ENCODE data around the gene HES7. TPM values are rescaled to one million over a fixed set of nuclear protein-coding genes. Genes with fewer than 3 reads are reported as not detected.

Gene HES7
- total RNA-seq, 1 donor from 2014 or later = under 0.01 TPM

GRCh38 chr17:8162233-8162996 lies 38.5 kb upstream of the HES7 start, which contains the start of gene VAMP2:
VAMP2 (minus strand) TSS chr17:8162948; CDS start chr17:8162879, 69 bp downstream.
- peak within 1 kb of the TSS; percentile 85 to 96 (median 89) for H3K4me3 ChIP-seq (ENCODE audit: low read length in 3 of 3)
- H3K9ac ChIP-seq (ENCODE audit: low read depth in 1 of 3, low read length in 3 of 3) = peak within 1 kb of the TSS; percentile 92 to 99 (median 97)
- H3K9me3 ChIP-seq (ENCODE audit: control insufficient read depth in 3 of 3, low read length in 3 of 3) = no peaks in the 10 kb centered on the region
- H3K36me3 ChIP-seq (ENCODE audit: control insufficient read depth in 3 of 3, insufficient read depth in 3 of 3, low read length in 3 of 3) = peaks cover 20 to 23% (median 23%) of the 10 kb centered on the region in 3 donors
- peak within 1 kb of the TSS; percentile 99 for H3K27ac ChIP-seq (ENCODE audit: low read depth, low read length)
- H3K27me3 ChIP-seq (ENCODE audit: control insufficient read depth in 3 of 3, insufficient read depth in 3 of 3, low read length in 3 of 3) = no peaks in the 10 kb centered on the region
- H3K4me1 ChIP-seq (ENCODE audit: control insufficient read depth in 3 of 3, insufficient read depth in 3 of 3, low read length in 3 of 3) = peaks cover 45 to 57% (median 49%) of the 10 kb centered on the region in 3 donors

- peak overlapping the region; percentile 99 for H3K27ac ChIP-seq (ENCODE audit: low read depth, low read length)
- H3K27me3 ChIP-seq (ENCODE audit: control insufficient read depth in 3 of 3, insufficient read depth in 3 of 3, low read length in 3 of 3) = no peaks in the 10 kb centered on the region
- peaks cover 51 to 61% (median 53%) of the 10 kb centered on the region in 3 donors for H3K4me1 ChIP-seq (ENCODE audit: control insufficient read depth in 3 of 3, insufficient read depth in 3 of 3, low read length in 3 of 3)
- H3K4me3 ChIP-seq (ENCODE audit: low read length in 3 of 3) = peak overlapping the region; percentile 85 to 96 (median 89)
- H3K9ac ChIP-seq (ENCODE audit: low read depth in 1 of 3, low read length in 3 of 3) = peak overlapping the region; percentile 92 to 99 (median 97)
- peaks cover 20 to 23% (median 23%) of the 10 kb centered on the region in 3 donors for H3K36me3 ChIP-seq (ENCODE audit: control insufficient read depth in 3 of 3, insufficient read depth in 3 of 3, low read length in 3 of 3)
- H3K9me3 ChIP-seq (ENCODE audit: control insufficient read depth in 3 of 3, low read length in 3 of 3) = no peaks in the 10 kb centered on the region
Observed at GRCh38 chr17:8161289-8162232, 37.7 kb upstream of the HES7 start.

DNA sequence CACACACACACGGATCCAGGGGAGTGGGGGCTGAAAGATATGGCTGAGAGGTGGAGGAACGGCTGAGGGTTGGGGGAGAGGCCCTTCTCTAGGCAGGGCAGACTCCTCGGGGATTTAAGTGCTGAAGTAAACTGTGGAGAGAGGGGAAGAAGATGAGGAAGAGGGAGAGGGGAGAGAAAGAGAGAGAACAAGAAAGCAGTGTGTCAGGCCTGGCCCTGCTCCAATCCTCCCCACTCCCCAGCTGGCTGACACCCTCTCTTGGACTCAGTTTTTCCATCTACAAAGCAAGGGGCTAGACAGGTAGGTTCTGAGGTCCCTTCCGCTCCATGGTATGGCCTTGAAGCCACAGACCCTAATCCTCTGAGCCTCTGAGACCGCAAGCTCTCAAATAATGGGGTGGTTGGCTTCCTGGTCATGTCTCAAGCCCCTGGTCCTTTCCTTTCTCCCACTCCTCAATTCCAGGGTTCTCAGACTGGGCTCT lies 36.9 kb upstream of the HES7 start:
- Histone ChIP-seq H3K9ac (ENCODE audit: low read depth in 1 of 3, low read length in 3 of 3) (peak overlapping the region; percentile 62 to 99 (median 92)), H3K36me3 (ENCODE audit: control insufficient read depth in 3 of 3, insufficient read depth in 3 of 3, low read length in 3 of 3) (peaks cover 20 to 25% (median 23%) of the 10 kb centered on the region in 3 donors), H3K4me3 (ENCODE audit: low read length in 3 of 3) (peak overlapping the region in 2 of 3 donors; percentile 52 to 89), H3K9me3 (ENCODE audit: control insufficient read depth in 3 of 3, low read length in 3 of 3) (no peaks in the 10 kb centered on the region), H3K4me1 (ENCODE audit: control insufficient read depth in 3 of 3, insufficient read depth in 3 of 3, low read length in 3 of 3) (peaks cover 51 to 62% (median 53%) of the 10 kb centered on the region in 3 donors), H3K27me3 (ENCODE audit: control insufficient read depth in 3 of 3, insufficient read depth in 3 of 3, low read length in 3 of 3) (no peaks in the 10 kb centered on the region), H3K27ac (ENCODE audit: low read depth, low read length) (peak overlapping the region; percentile 99)

- Histone ChIP-seq H3K9me3 (ENCODE audit: control insufficient read depth in 3 of 3, low read length in 3 of 3) (no peaks in the 10 kb centered on the region), H3K9ac (ENCODE audit: low read depth in 1 of 3, low read length in 3 of 3) (no peak overlapping the region), H3K27me3 (ENCODE audit: control insufficient read depth in 3 of 3, insufficient read depth in 3 of 3, low read length in 3 of 3) (no peaks in the 10 kb centered on the region), H3K4me1 (ENCODE audit: control insufficient read depth in 3 of 3, insufficient read depth in 3 of 3, low read length in 3 of 3) (peaks cover 53 to 67% (median 54%) of the 10 kb centered on the region in 3 donors), H3K36me3 (ENCODE audit: control insufficient read depth in 3 of 3, insufficient read depth in 3 of 3, low read length in 3 of 3) (peaks cover 20 to 26% (median 23%) of the 10 kb centered on the region in 3 donors), H3K27ac (ENCODE audit: low read depth, low read length) (no peak overlapping the region), H3K4me3 (ENCODE audit: low read length in 3 of 3) (no peak overlapping the region)
Observed at GRCh38 chr17:8160224-8160577, 36.3 kb upstream of the HES7 start.

DNA sequence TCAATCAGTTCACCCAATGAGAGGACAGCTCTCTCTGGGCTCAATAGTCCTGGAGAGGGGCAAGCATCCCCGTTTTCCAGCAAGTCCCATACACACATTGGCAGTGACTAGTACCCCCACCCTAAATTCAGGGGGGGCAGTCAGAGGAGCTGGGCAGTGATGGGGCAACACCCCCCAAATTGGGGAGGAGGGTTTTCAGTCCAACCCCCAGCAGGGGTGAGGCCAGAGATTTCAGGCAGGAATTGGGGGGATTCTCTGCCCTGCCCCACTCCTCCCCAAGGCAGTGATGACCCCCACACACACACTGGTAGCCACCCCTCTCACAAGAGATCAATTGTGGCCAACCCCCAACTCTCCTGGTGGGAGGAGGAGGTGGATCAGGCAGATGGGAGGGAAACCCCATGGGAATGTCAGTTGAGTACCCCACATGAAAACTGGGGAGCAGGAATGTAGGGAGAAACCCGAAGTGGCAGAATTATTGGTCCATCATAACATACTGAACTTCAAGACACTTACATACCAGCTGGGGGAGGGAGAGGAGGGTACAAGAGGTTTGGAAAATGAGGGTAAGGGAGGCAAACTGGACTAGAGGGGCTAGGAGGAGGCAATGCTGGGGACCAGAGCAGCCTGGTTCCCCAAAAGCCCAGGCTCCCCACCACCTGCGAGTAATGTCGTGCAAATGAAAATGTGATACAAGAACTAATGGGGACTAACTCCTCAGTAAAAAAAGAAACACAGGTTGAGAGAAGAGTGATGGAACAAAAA lies 35.7 kb upstream of the HES7 start:
- Histone ChIP-seq H3K9me3 (ENCODE audit: control insufficient read depth in 3 of 3, low read length in 3 of 3) (no peaks in the 10 kb centered on the region), H3K27ac (ENCODE audit: low read depth, low read length) (peak overlapping the region; percentile 98), H3K9ac (ENCODE audit: low read depth in 1 of 3, low read length in 3 of 3) (peak overlapping the region in 1 of 3 donors; percentile 20), H3K4me1 (ENCODE audit: control insufficient read depth in 3 of 3, insufficient read depth in 3 of 3, low read length in 3 of 3) (peaks cover 54 to 63% (median 55%) of the 10 kb centered on the region in 3 donors), H3K27me3 (ENCODE audit: control insufficient read depth in 3 of 3, insufficient read depth in 3 of 3, low read length in 3 of 3) (no peaks in the 10 kb centered on the region), H3K4me3 (ENCODE audit: low read length in 3 of 3) (no peak overlapping the region), H3K36me3 (ENCODE audit: control insufficient read depth in 3 of 3, insufficient read depth in 3 of 3, low read length in 3 of 3) (peaks cover 20 to 26% (median 23%) of the 10 kb centered on the region in 3 donors)

GRCh38 chr17:8159032-8159400 lies 35.1 kb upstream of the HES7 start:
- Histone ChIP-seq H3K9ac (ENCODE audit: low read depth in 1 of 3, low read length in 3 of 3) (peak overlapping the region in 1 of 3 donors; percentile 20), H3K4me1 (ENCODE audit: control insufficient read depth in 3 of 3, insufficient read depth in 3 of 3, low read length in 3 of 3) (peaks cover 51 to 58% (median 51%) of the 10 kb centered on the region in 3 donors), H3K4me3 (ENCODE audit: low read length in 3 of 3) (no peak overlapping the region), H3K36me3 (ENCODE audit: control insufficient read depth in 3 of 3, insufficient read depth in 3 of 3, low read length in 3 of 3) (peaks cover 20 to 26% (median 23%) of the 10 kb centered on the region in 3 donors), H3K27ac (ENCODE audit: low read depth, low read length) (peak overlapping the region; percentile 98), H3K9me3 (ENCODE audit: control insufficient read depth in 3 of 3, low read length in 3 of 3) (no peaks in the 10 kb centered on the region), H3K27me3 (ENCODE audit: control insufficient read depth in 3 of 3, insufficient read depth in 3 of 3, low read length in 3 of 3) (no peaks in the 10 kb centered on the region)

DNA sequence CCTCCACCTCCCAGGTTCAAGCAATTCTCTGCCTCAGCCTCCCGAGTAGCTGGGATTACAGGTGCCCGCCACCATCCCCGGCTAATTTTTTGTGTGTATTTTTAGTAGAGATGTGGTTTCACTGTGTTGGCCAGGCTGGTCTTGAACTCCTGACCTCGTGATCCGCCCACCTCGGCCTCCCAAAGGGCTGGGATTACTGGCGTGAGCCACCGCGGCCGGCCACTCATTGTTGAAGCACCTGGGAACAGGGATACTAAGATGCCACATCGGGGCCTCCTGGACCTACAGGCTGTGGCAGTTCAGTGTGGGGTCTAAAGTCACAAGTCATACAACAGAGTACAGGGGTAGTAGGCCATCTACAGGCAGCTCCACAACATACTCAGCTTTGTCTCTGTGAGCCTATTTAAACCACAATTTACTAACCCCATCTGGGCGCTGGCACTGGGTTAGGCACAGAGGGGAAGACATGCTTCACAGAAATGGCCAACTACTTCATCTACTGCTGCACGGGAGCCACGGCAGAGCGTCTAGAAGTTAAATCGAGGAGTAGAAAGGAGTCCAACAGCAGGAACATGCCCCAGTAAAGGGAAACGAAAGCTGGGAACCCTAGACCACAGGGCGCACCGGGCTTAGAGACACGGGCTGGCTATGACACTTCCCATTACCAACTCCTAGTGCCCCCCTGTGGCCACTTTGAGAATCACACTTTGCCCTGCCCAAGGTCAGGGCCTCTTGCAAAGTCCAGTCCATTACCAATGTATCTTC lies 34.5 kb upstream of the HES7 start:
- Histone ChIP-seq H3K27ac (ENCODE audit: low read depth, low read length) (peak overlapping the region; percentile 98), H3K4me1 (ENCODE audit: control insufficient read depth in 3 of 3, insufficient read depth in 3 of 3, low read length in 3 of 3) (peaks cover 51 to 57% (median 51%) of the 10 kb centered on the region in 3 donors), H3K9ac (ENCODE audit: low read depth in 1 of 3, low read length in 3 of 3) (peak overlapping the region; percentile 23 to 80 (median 72)), H3K27me3 (ENCODE audit: control insufficient read depth in 3 of 3, insufficient read depth in 3 of 3, low read length in 3 of 3) (no peaks in the 10 kb centered on the region), H3K36me3 (ENCODE audit: control insufficient read depth in 3 of 3, insufficient read depth in 3 of 3, low read length in 3 of 3) (peaks cover 20 to 26% (median 24%) of the 10 kb centered on the region in 3 donors), H3K4me3 (ENCODE audit: low read length in 3 of 3) (peak overlapping the region; percentile 45 to 65 (median 53)), H3K9me3 (ENCODE audit: control insufficient read depth in 3 of 3, low read length in 3 of 3) (no peaks in the 10 kb centered on the region)

- Histone ChIP-seq H3K27me3 (ENCODE audit: control insufficient read depth in 3 of 3, insufficient read depth in 3 of 3, low read length in 3 of 3) (no peaks in the 10 kb centered on the region), H3K9ac (ENCODE audit: low read depth in 1 of 3, low read length in 3 of 3) (peak overlapping the region; percentile 100), H3K4me1 (ENCODE audit: control insufficient read depth in 3 of 3, insufficient read depth in 3 of 3, low read length in 3 of 3) (peaks cover 51 to 63% (median 57%) of the 10 kb centered on the region in 3 donors), H3K27ac (ENCODE audit: low read depth, low read length) (peak overlapping the region; percentile 100), H3K9me3 (ENCODE audit: control insufficient read depth in 3 of 3, low read length in 3 of 3) (no peaks in the 10 kb centered on the region), H3K4me3 (ENCODE audit: low read length in 3 of 3) (peak overlapping the region; percentile 98 to 100 (median 99)), H3K36me3 (ENCODE audit: control insufficient read depth in 3 of 3, insufficient read depth in 3 of 3, low read length in 3 of 3) (peaks cover 20 to 26% (median 25%) of the 10 kb centered on the region in 3 donors)
Observed at GRCh38 chr17:8156246-8156992, 32.5 kb upstream of the HES7 start.
